HK-2 (cell line): Measurements from ENCODE around the gene SHC1.
A peak's percentile ranks its signal among the peaks of the same experiment; 100 is the strongest.
"Not testable (repeated sequence)": the region's sequence is repeated elsewhere in the genome, so short reads cannot be mapped to it uniquely, and the experiment has no call there.

Source experiments
- DNase-seq: peaks from one replicate; pipeline ENCODE4 v3.0.0-alpha.2; 2018; ENCODE audit not compliant: unreplicated experiment

The SHC1 gene

GRCh38 chr1:154995301-154995983 is 24.9 kb upstream of the SHC1 start:
- not testable (repeated sequence) for DNase-seq

- no peak for DNase-seq
Observed at GRCh38 chr1:154994591-154994990, 24.0 kb upstream of the SHC1 start.

- no peak for DNase-seq
Observed at GRCh38 chr1:154994269-154994587, 23.7 kb upstream of the SHC1 start.

GRCh38 chr1:154993572-154994268 is 23.2 kb upstream of the SHC1 start, which contains the start of gene LENEP:
Gene LENEP (plus strand): TSS chr1:154993586. CDS start chr1:154993608, 22 bp downstream.
- DNase-seq = no peak

DNA sequence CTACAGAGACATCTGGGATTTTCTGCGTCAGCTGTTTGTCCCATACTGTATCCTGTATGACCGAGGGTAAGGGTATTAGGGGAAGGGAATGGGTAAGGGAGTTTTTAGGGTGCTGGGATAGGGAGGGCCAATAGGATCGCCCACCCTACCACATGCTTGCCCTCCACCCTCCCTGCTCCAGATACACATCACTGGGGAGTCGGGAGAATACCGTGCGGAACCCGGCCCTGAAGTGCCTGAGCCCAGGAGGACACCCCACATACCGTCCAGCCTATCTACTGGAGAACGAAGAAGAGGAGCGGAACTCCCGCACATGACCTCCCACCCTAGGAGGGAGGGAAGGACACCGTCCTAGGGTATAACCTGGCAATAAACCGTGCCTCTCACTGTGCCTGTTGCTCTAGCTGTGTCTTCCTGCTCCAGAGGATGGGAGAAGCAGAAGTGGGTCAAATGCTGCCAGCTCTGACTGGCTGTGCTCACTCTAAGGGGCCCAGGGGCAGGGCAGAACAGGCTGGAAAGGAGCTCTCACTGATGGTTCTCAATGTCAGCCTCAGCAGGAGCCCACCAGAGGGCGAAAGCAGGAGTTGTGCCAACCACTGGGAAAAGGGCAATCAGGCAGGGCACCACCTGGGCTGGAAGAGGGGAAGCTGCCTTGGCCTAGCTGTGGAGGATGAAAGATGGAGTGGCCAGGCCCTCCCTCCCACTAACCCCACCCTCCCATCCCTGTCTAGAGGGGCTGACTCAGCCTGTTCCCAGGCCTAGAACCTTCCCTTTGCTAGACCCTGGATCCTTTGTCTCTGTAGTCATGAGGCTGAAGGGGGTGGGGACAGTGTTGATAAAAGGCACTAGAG is 22.4 kb upstream of the SHC1 start:
- peak; percentile 65 for DNase-seq

- no peak for DNase-seq
Observed at GRCh38 chr1:154990276-154990675, 19.7 kb upstream of the SHC1 start.

GRCh38 chr1:154989195-154989860 is 18.8 kb upstream of the SHC1 start:
- no peak for DNase-seq

- DNase-seq = no peak
Observed at GRCh38 chr1:154988058-154988954, 17.8 kb upstream of the SHC1 start.

GRCh38 chr1:154987326-154987725 is 16.8 kb upstream of the SHC1 start:
- DNase-seq = no peak

- DNase-seq = not testable (repeated sequence)
Observed at GRCh38 chr1:154986736-154987135, 16.2 kb upstream of the SHC1 start.

DNA sequence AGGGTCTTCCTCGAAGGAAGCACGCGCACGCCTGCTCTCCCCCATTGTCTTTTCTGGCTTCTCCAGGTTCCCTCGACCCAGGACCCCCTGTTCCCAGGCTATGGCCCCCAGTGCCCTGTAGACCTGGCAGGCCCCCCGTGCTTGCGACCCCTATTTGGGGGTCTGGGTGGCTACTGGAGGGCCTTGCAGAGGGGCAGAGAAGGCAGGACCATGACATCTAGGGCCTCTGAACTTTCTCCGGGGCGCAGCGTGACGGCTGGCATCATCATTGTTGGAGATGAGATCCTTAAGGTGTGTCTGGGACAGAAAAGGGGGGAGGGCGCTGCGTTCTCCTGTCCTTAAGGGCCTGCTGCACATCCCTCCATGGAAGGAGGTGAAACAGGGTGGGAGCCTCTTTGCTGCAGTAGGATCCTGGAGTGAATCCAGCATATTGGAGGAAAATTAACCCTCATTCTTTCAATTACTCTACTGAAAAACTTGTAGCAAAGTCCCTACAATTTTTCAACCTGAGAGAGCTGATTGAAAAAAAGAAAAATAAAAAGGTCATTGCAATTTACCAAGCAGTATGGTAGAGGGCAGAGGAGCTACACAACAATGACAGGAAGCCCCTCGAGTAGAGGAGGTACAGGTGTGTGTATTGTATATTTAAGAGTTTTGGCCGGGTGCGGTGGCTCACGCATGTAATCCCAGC is 13.4 kb upstream of the SHC1 start:
- DNase-seq = no peak

DNA sequence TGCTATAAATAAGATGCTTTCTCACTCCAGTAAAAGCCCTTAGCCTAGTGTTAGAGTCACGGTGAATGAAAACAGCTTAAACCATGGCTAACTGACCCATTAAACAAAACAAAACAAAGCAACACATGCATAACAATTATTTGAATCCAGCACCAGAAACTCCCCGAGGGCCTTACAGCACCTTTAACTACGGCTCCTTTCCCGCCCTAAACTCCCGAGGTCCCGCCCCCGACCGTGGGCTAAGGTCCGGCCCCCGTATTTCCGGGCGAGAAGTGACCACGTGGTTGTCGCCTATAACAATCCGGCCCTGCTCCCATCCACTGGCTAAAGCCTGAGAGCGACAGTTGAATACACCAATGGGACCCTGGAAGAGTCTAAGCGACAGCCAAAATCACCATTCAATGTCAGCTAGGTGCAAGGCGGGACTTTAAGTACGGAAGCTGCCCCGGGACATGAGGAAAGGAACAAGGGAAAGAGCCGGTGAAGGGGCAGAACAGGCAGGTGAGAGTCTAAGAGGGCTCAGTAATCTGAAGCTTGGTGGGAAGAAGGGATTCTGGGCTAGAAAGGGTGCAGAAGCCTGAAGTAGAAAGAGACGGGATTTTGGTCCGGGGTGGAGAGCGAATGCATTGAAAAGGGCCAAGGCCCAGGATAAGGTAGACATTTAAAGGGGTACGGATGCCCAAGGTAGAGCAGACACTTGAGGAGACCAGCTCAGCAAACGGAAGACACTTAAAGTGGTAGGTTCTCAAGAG is 12.5 kb upstream of the SHC1 start, which contains the start of gene FLAD1:
TSS of gene FLAD1 (plus strand) at position 448 of the 752 bp plus-strand sequence. CDS start 351 bp downstream, outside the sequence.
- DNase-seq = peak; percentile 98

DNA sequence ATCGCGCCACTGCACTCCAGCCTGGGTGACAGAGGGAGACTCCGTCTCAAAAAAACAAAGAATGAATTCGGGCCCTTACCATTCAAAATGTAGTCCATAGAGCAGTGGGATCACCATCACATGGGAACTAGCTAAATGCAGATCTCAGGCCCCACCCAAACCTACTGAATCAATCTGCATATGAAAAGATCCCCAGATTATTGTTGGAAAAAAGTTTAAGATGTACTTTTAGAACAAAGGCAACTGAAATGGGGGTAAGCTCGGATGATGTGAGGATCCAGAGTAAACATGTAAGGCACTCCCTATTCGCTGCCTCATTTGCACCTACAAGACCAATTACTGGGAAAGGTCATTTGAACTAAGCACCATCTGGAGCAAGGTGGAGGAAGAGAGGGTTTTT is 11.8 kb upstream of the SHC1 start:
- no peak for DNase-seq

DNA sequence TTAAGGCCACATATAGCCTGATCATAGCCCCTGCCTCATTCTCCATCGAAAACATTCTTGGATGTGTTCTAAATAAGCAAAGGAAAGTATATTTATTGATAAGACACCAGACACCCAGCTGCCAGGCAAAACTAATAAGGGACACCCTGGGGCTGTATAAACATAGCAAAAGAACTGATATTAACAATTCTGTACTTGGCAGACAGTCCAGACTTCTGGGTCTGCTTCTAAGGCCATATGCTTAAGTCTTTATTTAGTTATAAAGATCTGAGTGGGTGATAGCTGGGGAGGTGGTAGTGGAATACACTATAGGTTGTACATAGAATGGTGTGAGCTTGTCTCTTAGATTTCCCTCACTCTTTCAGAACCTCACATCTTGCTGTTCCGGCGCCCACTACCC is 7.8 kb upstream of the SHC1 start:
- no peak for DNase-seq

DNA sequence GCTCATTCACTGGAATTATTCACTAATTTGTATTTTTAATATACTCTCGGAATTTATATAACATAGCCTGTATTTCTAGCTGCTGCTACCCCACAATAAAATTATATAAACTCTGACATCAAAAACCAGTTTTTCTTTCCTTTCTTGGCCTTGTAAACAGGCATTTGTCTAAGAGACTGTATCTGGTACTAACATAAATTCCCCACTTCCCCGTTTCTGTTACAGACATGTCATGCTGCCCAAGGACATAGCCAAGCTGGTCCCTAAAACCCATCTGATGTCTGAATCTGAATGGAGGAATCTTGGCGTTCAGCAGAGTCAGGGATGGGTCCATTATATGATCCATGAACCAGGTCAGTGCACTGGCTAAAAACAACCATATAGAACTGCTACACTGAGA is 7.2 kb upstream of the SHC1 start:
- not testable (repeated sequence) for DNase-seq

- peak; percentile 54 for DNase-seq
Observed at GRCh38 chr1:154975409-154976059, 5.0 kb upstream of the SHC1 start.

DNA sequence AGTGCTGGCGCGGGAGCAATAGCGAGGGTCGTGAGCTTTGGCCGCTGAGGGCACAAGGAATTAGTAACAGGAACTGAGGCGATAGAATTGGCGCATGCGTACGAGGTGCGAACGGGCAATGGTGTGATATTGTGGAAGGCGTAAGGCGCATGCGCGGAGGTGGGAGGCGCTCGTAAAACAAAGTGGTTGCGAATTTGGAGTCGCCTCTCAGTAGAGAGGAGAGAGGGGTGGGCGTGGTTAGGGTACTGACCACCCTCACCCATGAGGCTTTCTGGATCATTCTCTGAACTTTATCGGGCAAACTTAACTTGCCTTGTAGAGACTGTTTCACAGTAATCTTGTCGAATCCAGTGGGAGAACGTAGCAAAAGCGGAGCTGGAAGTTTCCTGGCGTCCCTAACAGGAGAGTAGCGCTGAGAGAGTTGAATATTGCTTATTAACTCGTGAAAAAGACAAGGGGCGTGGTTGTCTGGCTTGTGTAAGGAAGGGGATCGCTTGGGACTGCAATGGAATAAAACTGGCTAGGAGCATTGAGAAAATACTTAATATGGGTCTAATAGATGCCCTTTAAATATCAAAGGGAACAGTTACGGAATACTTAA is 4.4 kb upstream of the SHC1 start:
- peak; percentile 97 for DNase-seq

GRCh38 chr1:154974102-154974807 is 3.7 kb upstream of the SHC1 start, which contains the start of gene CKS1B:
Gene CKS1B (plus strand): TSS chr1:154974681. CDS start chr1:154974746, 65 bp downstream.
- DNase-seq = peak; percentile 96
